ENCODE results near the gene GABBR2.

DNA sequence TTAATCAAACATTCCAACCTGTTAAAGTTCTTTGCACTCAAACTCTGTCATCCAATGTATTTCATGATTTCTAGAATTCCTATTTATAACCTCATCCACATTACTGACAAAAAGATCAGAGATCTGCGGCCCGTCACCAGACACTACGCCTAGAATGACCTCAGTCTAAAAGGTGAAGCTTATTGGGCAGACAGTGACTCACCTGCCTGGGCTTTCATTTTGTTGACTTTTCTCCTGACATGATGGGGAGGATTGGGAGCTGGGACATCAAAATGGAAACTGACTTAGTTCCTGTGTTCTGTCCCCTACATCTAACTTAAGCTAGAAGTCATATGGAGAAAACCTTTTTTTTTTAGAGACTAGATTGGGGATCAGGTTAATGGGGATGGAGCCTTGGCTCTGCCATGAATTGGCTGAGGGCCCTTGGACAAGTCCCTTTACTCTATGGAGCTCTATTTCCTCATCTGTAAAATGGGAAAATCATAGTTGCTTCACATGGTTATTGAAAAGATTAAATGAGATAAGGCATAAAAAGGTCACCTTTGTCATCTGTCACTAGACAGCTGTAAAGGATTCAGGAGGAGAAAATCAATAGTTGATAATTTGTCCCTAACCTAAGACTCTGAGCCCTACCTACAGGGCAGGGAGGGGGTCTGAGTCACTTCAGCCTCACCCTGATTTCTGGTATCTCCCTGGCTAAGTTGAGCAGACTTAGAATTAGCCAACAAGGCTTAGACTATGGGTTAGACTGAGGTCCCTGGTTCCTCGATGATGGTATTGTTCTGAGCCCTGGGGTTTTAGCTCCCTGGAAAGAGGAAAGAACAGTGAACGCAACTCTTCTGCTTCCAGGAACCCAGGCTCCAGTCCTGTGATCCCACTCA, 228.5 kb downstream of the GABBR2 start:
- TF ChIP-seq CTCF (conservative IDR thresholded peaks at IDR 0.05): no peak
- no peak for TF ChIP-seq ZFX (IDR thresholded peaks at IDR 0.05)
